Measurements from ENCODE around the gene THRSP. TPM values are rescaled to one million over a fixed set of nuclear protein-coding genes. Genes with fewer than 3 reads are reported as not detected.

Gene THRSP
- total RNA-seq, 1 experiment from 2014 or later, result 0.72 TPM

- POLR2A ChIA-PET (ENCODE audit: unreplicated experiment), result no interaction called here
- no peaks in the 10 kb centered on the region for H3K27me3 ChIP-seq (ENCODE audit: insufficient read depth, low read depth)
- no peaks in the 10 kb centered on the region for H3K79me2 ChIP-seq (ENCODE audit: low read depth)
- H3K27ac ChIP-seq, result no peak overlapping the region
- no peaks in the 10 kb centered on the region for H3K9me2 ChIP-seq (ENCODE audit: insufficient read depth)
- no peaks in the 10 kb centered on the region for H3K4me1 ChIP-seq (replicated peaks; ENCODE audit: insufficient read depth)
- BruUV-seq (replicated peaks), result no TSS peak
- no peaks in the 10 kb centered on the region for H3K9me3 ChIP-seq (ENCODE audit: insufficient read depth, low read depth)
- DNase-seq, result no peak
- H3K4me2 ChIP-seq, result no peak overlapping the region
- intact Hi-C loops (cut with micrococcal nuclease; ENCODE audit: unreplicated experiment), result no loop called here
- peaks cover 24% of the 10 kb centered on the region for H3K36me3 ChIP-seq (ENCODE audit: low read depth)
- TF ChIP-seq, protein P1, sequence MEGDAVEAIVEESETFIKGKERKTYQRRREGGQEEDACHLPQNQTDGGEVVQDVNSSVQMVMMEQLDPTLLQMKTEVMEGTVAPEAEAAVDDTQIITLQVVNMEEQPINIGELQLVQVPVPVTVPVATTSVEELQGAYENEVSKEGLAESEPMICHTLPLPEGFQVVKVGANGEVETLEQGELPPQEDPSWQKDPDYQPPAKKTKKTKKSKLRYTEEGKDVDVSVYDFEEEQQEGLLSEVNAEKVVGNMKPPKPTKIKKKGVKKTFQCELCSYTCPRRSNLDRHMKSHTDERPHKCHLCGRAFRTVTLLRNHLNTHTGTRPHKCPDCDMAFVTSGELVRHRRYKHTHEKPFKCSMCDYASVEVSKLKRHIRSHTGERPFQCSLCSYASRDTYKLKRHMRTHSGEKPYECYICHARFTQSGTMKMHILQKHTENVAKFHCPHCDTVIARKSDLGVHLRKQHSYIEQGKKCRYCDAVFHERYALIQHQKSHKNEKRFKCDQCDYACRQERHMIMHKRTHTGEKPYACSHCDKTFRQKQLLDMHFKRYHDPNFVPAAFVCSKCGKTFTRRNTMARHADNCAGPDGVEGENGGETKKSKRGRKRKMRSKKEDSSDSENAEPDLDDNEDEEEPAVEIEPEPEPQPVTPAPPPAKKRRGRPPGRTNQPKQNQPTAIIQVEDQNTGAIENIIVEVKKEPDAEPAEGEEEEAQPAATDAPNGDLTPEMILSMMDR (conservative IDR thresholded peaks at IDR 0.05), result no peak
- TF ChIP-seq EZH2 (IDR thresholded peaks at IDR 0.05; ENCODE audit: low read depth), result no peak
- no peaks in the 10 kb centered on the region for H3F3A ChIP-seq (ENCODE audit: insufficient read depth, low read depth)
- CTCF ChIA-PET, result no interaction called here
- no peaks in the 10 kb centered on the region for H4K20me1 ChIP-seq (ENCODE audit: insufficient read depth)
- H3K4me3 ChIP-seq, result no peak overlapping the region
- no peak overlapping the region for H2AFZ ChIP-seq
These were observed 1.5 kb downstream of the THRSP start for GRCh38 chr11:78065203-78065602.

DNA sequence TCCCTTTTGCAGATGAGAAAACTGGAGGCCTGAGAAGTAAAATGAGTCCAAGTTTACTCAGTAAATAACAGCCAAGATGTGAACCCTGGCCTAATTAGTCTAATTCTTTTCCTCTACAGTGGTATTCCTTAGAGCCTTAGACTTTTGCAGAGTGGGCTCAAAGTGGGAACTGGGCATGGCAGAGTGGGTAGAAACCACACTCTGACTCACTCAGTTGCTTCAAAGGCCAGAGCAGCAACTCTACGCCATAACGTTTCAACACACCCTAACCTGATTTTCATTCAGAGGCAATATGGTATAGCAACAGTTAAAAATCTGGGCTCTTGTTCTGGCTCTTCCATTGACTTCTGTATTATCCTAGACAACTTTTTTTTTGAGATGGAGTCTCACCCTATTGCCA lies 2.8 kb downstream of the THRSP start:
- peaks cover 37% of the 10 kb centered on the region for H3K36me3 ChIP-seq (ENCODE audit: low read depth)
- no peaks in the 10 kb centered on the region for H3K27me3 ChIP-seq (ENCODE audit: insufficient read depth, low read depth)
- no peak overlapping the region for H3K4me3 ChIP-seq
- no peaks in the 10 kb centered on the region for H3K9me3 ChIP-seq (ENCODE audit: insufficient read depth, low read depth)
- H2AFZ ChIP-seq, result no peak overlapping the region
- BruUV-seq (replicated peaks), result no TSS peak
- no peak for DNase-seq
- H3K4me1 ChIP-seq (replicated peaks; ENCODE audit: insufficient read depth), result no peaks in the 10 kb centered on the region
- CTCF ChIA-PET, result interaction anchor here (0.7 kb wide), 2 partner anchors 20 to 30 kb away, joined by 3 to 4 read pairs; no protein-coding TSS in a partner anchor
- no peaks in the 10 kb centered on the region for H3K9me2 ChIP-seq (ENCODE audit: insufficient read depth)
- no peaks in the 10 kb centered on the region for H3K79me2 ChIP-seq (ENCODE audit: low read depth)
- H3K27ac ChIP-seq, result no peak overlapping the region
- no peaks in the 10 kb centered on the region for H4K20me1 ChIP-seq (ENCODE audit: insufficient read depth)
- H3K4me2 ChIP-seq, result no peak overlapping the region
- TF ChIP-seq, protein P1 (conservative IDR thresholded peaks at IDR 0.05), result no peak
- no peak for TF ChIP-seq EZH2 (IDR thresholded peaks at IDR 0.05; ENCODE audit: low read depth)
- H3F3A ChIP-seq (ENCODE audit: insufficient read depth, low read depth), result no peaks in the 10 kb centered on the region
- intact Hi-C loops (cut with micrococcal nuclease; ENCODE audit: unreplicated experiment), result no loop called here
- POLR2A ChIA-PET (ENCODE audit: unreplicated experiment), result no interaction called here

DNA sequence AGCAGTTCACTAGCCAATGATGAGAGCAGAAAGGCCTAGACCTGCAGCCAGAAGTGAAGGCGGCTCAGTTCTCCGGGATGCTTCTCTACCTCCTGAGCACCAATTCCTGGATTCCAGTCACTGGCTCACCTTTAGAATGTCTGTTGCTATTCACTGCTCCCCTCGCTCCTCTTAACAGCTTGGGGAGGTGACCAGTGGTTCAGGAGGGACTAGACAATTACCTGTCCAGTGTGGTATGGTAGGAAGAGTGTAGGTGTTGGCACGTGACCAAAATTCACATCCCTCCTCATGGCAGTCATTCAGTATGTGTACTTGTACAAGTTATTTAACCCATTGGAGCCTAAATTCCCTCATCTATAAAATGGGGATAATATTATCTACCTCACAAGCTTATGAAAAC lies 4.0 kb downstream of the THRSP start:
- H3K9me3 ChIP-seq (ENCODE audit: insufficient read depth, low read depth), result no peaks in the 10 kb centered on the region
- DNase-seq, result no peak
- TF ChIP-seq EZH2 (IDR thresholded peaks at IDR 0.05; ENCODE audit: low read depth), result no peak
- TF ChIP-seq, protein P1 (conservative IDR thresholded peaks at IDR 0.05), result no peak
- intact Hi-C loops (cut with micrococcal nuclease; ENCODE audit: unreplicated experiment), result no loop called here
- peaks cover 41% of the 10 kb centered on the region for H3K36me3 ChIP-seq (ENCODE audit: low read depth)
- ChIA-PET CTCF (interaction anchor here (0.6 kb wide), 1 partner anchor 28 kb away, joined by 3 read pairs; no protein-coding TSS in a partner anchor), POLR2A (ENCODE audit: unreplicated experiment) (no interaction called here)
- H3F3A ChIP-seq (ENCODE audit: insufficient read depth, low read depth), result no peaks in the 10 kb centered on the region
- no peaks in the 10 kb centered on the region for H4K20me1 ChIP-seq (ENCODE audit: insufficient read depth)
- H3K9me2 ChIP-seq (ENCODE audit: insufficient read depth), result no peaks in the 10 kb centered on the region
- H3K4me3 ChIP-seq, result no peak overlapping the region
- no peaks in the 10 kb centered on the region for H3K27me3 ChIP-seq (ENCODE audit: insufficient read depth, low read depth)
- H3K4me1 ChIP-seq (replicated peaks; ENCODE audit: insufficient read depth), result no peaks in the 10 kb centered on the region
- no TSS peak for BruUV-seq (replicated peaks)
- H3K4me2 ChIP-seq, result no peak overlapping the region
- no peak overlapping the region for H2AFZ ChIP-seq
- H3K27ac ChIP-seq, result no peak overlapping the region
- peaks cover 2% of the 10 kb centered on the region for H3K79me2 ChIP-seq (ENCODE audit: low read depth)

Data from PC-9 (cell line).